GM21526 (cell line): Measurements from ENCODE around the gene GNPNAT1.
"Not testable (repeated sequence)": the region's sequence is repeated elsewhere in the genome, so short reads cannot be mapped to it uniquely, and the experiment has no call there.

ENCODE experiments used
- ATAC-seq: cut with Tn5 transposase; IDR thresholded peaks from one replicate; pipeline ENCODE4 v1.9.1; 2021; ENCODE audit warnings: moderate library complexity; ENCODE audit not compliant: unreplicated experiment, low FRiP score

GNPNAT1 gene

DNA sequence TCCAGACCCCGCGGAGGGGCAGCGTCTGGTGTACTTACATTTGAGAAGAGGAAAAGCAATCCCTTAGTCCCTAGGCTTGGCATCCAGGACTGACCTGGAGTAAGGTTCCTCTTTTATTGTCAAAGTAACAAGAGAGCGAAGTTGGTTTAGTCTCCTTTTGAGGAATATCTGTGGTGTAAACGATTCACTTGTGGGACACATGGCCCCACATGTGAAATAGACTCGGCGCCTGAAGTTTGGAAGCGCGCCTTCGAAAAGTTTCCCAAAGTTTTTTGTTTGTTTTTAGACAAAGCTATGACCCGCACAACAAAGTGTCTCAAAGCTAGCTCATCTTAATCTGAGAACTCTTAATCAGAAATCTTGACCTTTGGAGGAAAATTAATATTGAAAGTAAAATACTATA is 60.7 kb downstream of the GNPNAT1 start:
- ATAC-seq = no peak

DNA sequence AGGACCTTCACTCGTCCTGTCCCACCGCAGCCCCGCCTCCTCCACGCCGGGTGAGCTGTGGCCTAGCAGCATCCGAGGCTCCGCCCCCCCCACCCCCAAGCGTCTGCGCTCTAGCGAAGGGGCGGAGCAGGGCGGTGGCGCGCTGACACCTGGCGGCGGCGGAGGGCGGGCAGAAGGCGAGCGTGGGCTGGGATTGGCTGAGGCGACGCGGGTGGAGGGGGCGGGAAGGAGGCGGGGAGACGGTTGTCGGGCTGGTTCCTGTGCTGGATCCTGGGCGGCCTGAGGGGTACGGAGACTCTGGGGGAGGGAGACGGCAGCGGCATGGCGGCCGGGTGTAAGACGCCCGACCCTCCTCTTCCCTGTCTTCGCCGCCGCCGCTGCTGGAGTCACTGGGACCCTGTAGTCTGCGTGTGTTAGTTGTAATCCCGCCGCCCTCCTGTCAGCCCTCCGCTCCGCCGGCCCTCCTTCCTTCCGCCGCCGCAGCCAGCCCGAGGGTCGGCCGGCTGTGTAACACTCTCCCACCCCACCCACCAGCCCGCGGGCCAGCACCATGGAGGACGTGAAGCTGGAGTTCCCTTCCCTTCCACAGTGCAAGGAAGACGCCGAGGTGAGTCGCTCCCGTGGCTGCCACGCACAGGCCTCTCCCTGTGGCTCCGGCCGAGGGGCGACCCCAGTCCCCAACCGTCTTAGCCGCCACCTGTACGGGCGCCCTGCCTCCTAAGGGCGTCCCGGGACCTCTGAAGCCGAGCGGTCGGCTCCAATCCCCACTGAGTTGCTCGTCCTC is 61.3 kb downstream of the GNPNAT1 start, which contains the start of gene STYX:
Gene STYX (plus strand): TSS at position 242 of the 784 bp plus-strand sequence. CDS start 309 bp downstream, at position 551.
- peak; percentile 93 for ATAC-seq

DNA sequence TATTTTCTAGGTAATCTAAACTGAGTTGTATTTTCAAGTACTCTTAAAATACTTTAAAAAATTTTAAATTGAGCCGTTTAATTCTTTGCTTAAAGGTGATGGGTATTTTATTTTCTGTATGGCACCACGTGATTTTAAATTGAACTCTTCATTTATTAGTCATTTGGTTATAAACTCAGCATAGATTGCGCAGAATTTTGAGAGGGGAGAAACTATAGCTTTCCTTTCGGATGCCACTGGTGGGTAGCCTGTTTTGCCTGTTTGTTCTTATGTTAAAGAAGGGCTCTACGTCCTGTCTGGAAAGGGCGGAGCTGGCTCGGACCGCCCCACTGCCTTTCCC is 61.9 kb downstream of the GNPNAT1 start:
- ATAC-seq = no peak

GRCh38 chr14:52729035-52729434 is 62.4 kb downstream of the GNPNAT1 start:
- not testable (repeated sequence) for ATAC-seq

GRCh38 chr14:52727509-52727908 is 63.9 kb downstream of the GNPNAT1 start:
- not testable (repeated sequence) for ATAC-seq
